Measurements from ENCODE around the gene ANXA3. TPM values are rescaled to one million over a fixed set of nuclear protein-coding genes. Genes with fewer than 3 reads are reported as not detected.
A peak's percentile ranks its signal among the peaks of the same experiment; 100 is the strongest.

The ANXA3 gene
- total and polyA plus RNA-seq, 2 experiments from 2014 or later: 194 to 198 TPM

DNA sequence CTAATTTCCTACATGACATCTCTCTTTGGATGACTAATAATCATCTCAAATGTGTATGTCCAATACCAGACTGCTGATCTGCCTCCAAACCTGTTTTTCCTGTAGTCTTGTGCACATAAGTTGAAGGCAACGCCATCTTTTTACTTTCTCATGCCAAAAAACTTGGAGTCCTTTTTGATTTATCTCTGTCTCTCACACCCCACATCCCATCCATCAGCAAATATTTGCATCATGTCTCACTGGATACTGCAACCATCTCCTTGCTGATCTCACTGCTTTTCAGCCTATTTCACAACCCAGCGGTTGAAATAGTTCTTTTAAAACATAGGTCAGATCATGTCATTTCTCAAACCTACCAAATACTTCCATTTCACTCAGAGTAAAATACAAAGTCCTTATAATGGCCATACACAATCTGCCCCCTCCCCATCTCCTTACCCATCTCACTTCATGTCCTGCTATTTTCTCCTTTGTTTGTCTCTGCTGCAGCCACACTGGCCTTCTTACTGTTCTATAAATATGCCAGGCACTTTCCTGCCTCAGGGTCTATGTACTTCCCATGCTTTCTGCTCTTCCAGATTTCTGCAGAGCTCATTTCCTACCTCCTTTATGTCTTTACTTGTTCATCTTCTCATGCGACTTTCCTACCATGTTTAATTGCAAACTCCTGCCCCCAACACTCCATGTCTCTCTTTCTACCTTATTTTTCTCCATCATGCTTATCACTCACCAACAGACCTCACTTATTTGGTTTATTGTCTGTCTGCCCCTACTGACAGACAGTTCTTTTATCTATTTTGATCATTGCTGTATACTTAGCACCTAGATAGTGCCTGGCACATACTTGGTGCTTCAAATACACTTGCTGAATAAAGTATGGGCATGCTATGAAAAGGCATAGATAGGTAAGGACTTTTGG, 98.8 kb downstream of the ANXA3 start:
- Histone ChIP-seq H3K36me3 (replicated peaks; ENCODE audit: insufficient read depth, low read depth) (no peaks in the 10 kb centered on the region), H3K9me3 (ENCODE audit: low read depth) (no peaks in the 10 kb centered on the region), H3K79me2 (no peaks in the 10 kb centered on the region), H3K4me2 (peak overlapping the region; percentile 20), H3K9me2 (replicated peaks; ENCODE audit: insufficient read depth) (no peaks in the 10 kb centered on the region), H3K4me3 (no peak overlapping the region), H3K27me3 (no peaks in the 10 kb centered on the region), H4K20me1 (ENCODE audit: insufficient read depth, poor library complexity, severe bottlenecking) (no peaks in the 10 kb centered on the region), H3K27ac (peak overlapping the region; percentile 67), H2AFZ (no peak overlapping the region), H3K4me1 (ENCODE audit: insufficient read depth) (peaks cover 15% of the 10 kb centered on the region)
- no peak for TF ChIP-seq EZH2 (IDR thresholded peaks at IDR 0.05; ENCODE audit: borderline replicate concordance)
- TF ChIP-seq EZH2phosphoT487 (IDR thresholded peaks at IDR 0.05; ENCODE audit: low read depth, severe bottlenecking, unreplicated experiment): no peak
- TF ChIP-seq, protein P1, sequence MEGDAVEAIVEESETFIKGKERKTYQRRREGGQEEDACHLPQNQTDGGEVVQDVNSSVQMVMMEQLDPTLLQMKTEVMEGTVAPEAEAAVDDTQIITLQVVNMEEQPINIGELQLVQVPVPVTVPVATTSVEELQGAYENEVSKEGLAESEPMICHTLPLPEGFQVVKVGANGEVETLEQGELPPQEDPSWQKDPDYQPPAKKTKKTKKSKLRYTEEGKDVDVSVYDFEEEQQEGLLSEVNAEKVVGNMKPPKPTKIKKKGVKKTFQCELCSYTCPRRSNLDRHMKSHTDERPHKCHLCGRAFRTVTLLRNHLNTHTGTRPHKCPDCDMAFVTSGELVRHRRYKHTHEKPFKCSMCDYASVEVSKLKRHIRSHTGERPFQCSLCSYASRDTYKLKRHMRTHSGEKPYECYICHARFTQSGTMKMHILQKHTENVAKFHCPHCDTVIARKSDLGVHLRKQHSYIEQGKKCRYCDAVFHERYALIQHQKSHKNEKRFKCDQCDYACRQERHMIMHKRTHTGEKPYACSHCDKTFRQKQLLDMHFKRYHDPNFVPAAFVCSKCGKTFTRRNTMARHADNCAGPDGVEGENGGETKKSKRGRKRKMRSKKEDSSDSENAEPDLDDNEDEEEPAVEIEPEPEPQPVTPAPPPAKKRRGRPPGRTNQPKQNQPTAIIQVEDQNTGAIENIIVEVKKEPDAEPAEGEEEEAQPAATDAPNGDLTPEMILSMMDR (IDR thresholded peaks at IDR 0.05; ENCODE audit: poor library complexity): no peak
- WGBS (ENCODE audit: low lambda C conversion rate, missing lambda C conversion rate): 78% methylated on average over 3 of the region's 3 CpGs
- DNase-seq (ENCODE audit: low spot score): peak; percentile 52

DNA sequence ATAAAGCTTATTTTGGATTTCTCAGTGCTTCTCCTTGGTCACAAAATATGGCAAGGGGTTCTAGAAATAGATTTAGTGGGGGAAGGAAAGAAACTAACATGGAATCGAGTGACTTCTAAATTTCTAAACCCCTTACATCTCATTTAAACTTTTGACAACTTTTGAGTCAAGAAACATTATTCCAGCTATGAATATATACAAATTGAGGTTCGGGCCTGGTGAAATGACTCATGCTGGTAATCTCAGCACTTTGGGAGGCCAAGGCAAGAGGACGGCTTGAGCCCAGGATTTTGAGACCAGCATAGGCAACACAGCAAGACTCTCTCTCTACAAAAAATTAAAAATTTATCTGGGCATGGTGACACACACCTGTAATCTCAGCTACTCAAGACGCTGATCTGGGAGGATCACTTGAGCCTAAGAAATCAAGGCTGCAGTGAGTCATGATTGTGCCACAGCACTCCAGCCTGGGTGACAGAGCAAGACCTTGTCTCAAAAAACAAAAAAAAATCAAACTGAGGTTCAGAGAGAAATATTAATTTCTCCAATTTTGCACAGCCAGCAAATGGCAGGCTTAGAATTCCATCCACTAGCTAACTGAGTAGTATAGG, 99.8 kb downstream of the ANXA3 start:
- Histone ChIP-seq H4K20me1 (ENCODE audit: insufficient read depth, poor library complexity, severe bottlenecking) (no peaks in the 10 kb centered on the region), H3K36me3 (replicated peaks; ENCODE audit: insufficient read depth, low read depth) (no peaks in the 10 kb centered on the region), H3K4me3 (no peak overlapping the region), H3K9me2 (replicated peaks; ENCODE audit: insufficient read depth) (no peaks in the 10 kb centered on the region), H2AFZ (no peak overlapping the region), H3K4me2 (no peak overlapping the region), H3K27ac (peak overlapping the region; percentile 67), H3K27me3 (no peaks in the 10 kb centered on the region), H3K9me3 (ENCODE audit: low read depth) (no peaks in the 10 kb centered on the region), H3K79me2 (no peaks in the 10 kb centered on the region), H3K4me1 (ENCODE audit: insufficient read depth) (peaks cover 8% of the 10 kb centered on the region)
- TF ChIP-seq EZH2phosphoT487 (IDR thresholded peaks at IDR 0.05; ENCODE audit: low read depth, severe bottlenecking, unreplicated experiment) (no peak), EZH2 (IDR thresholded peaks at IDR 0.05; ENCODE audit: borderline replicate concordance) (no peak)
- TF ChIP-seq, protein P1 (IDR thresholded peaks at IDR 0.05; ENCODE audit: poor library complexity): no peak
- no peak for DNase-seq (ENCODE audit: low spot score)
- WGBS (ENCODE audit: low lambda C conversion rate, missing lambda C conversion rate): 90% methylated on average over 4 of the region's 4 CpGs

DNA sequence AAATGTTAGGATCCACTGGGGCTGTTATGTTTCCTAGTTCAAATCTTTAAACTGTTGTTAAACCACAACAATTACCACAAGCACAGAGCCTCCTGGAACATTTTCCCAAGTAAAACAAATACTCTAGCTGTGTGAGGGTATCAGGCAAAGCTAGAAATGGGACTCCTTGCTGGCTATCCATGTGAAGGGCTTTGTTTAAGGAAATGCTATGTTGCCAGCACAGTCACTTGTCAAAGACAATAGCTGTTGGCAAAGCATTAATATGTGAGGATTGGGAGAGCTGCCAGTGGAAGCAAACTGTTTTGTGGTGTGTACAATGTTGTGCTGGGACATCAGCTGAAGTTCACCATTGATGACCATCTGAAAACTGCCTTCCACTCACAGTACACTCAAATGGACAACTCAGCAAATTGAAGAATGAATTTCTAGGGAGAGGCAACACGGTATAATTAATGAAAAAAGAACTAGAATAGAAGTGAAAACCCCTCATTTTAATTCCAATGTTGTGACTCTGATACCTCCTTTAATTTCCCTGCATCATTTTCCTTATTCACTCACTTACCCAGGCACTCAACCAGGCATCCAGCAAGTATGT, 100.8 kb downstream of the ANXA3 start:
- Histone ChIP-seq H3K9me3 (ENCODE audit: low read depth) (no peaks in the 10 kb centered on the region), H2AFZ (no peak overlapping the region), H3K9me2 (replicated peaks; ENCODE audit: insufficient read depth) (no peaks in the 10 kb centered on the region), H3K36me3 (replicated peaks; ENCODE audit: insufficient read depth, low read depth) (no peaks in the 10 kb centered on the region), H3K4me2 (no peak overlapping the region), H3K4me3 (no peak overlapping the region), H3K79me2 (no peaks in the 10 kb centered on the region), H4K20me1 (ENCODE audit: insufficient read depth, poor library complexity, severe bottlenecking) (no peaks in the 10 kb centered on the region), H3K27ac (peak overlapping the region; percentile 9), H3K27me3 (no peaks in the 10 kb centered on the region), H3K4me1 (ENCODE audit: insufficient read depth) (peaks cover 5% of the 10 kb centered on the region)
- TF ChIP-seq EZH2phosphoT487 (IDR thresholded peaks at IDR 0.05; ENCODE audit: low read depth, severe bottlenecking, unreplicated experiment) (no peak), EZH2 (IDR thresholded peaks at IDR 0.05; ENCODE audit: borderline replicate concordance) (no peak)
- TF ChIP-seq, protein P1 (IDR thresholded peaks at IDR 0.05; ENCODE audit: poor library complexity): no peak
- 87% methylated on average over 1 of the region's 1 CpG for WGBS (ENCODE audit: low lambda C conversion rate, missing lambda C conversion rate)
- DNase-seq (ENCODE audit: low spot score): no peak

Measured in hepatocyte (in vitro differentiated cells).